GM21619 (cell line): Measurements from ENCODE around the gene SMIM24.
"Not testable (repeated sequence)": the region's sequence is repeated elsewhere in the genome, so short reads cannot be mapped to it uniquely, and the experiment has no call there.

Source experiments
- ATAC-seq: cut with Tn5 transposase; IDR thresholded peaks from one replicate; pipeline ENCODE4 v1.9.1; 2021; ENCODE audit not compliant: unreplicated experiment

Gene SMIM24

GRCh38 chr19:3515891-3516422 is 35.6 kb upstream of the SMIM24 start:
- no peak for ATAC-seq

- no peak for ATAC-seq
Measured at GRCh38 chr19:3514930-3515329, 34.6 kb upstream of the SMIM24 start.

- no peak for ATAC-seq
Measured at GRCh38 chr19:3513229-3514140, 33.2 kb upstream of the SMIM24 start.

- no peak for ATAC-seq
Measured at GRCh38 chr19:3512562-3513228, 32.4 kb upstream of the SMIM24 start.

GRCh38 chr19:3511506-3512251 is 31.4 kb upstream of the SMIM24 start:
- no peak for ATAC-seq

GRCh38 chr19:3510727-3511126 is 30.4 kb upstream of the SMIM24 start:
- no peak for ATAC-seq

- ATAC-seq = no peak
Measured at GRCh38 chr19:3509566-3509989, 29.3 kb upstream of the SMIM24 start.

- no peak for ATAC-seq
Measured at GRCh38 chr19:3508771-3509535, 28.6 kb upstream of the SMIM24 start.

GRCh38 chr19:3508121-3508661 is 27.9 kb upstream of the SMIM24 start:
- ATAC-seq = not testable (repeated sequence)

- no peak for ATAC-seq
Measured at GRCh38 chr19:3507371-3508120, 27.2 kb upstream of the SMIM24 start.

GRCh38 chr19:3506384-3507340 is 26.3 kb upstream of the SMIM24 start:
- peak; percentile 5 for ATAC-seq

GRCh38 chr19:3505598-3506383 is 25.5 kb upstream of the SMIM24 start, which contains the start of gene FZR1:
Gene FZR1, plus strand, starts transcription at chr19:3506311. Its CDS starts 16,679 bp downstream, at chr19:3522990.
- ATAC-seq = peak; percentile 73

- no peak for ATAC-seq
Measured at GRCh38 chr19:3504735-3505134, 24.4 kb upstream of the SMIM24 start.

- no peak for ATAC-seq
Measured at GRCh38 chr19:3503036-3503572, 22.8 kb upstream of the SMIM24 start.

- no peak for ATAC-seq
Measured at GRCh38 chr19:3501780-3502179, 21.5 kb upstream of the SMIM24 start.

- peak; percentile 78 for ATAC-seq
Measured at GRCh38 chr19:3500429-3501101, 20.2 kb upstream of the SMIM24 start, which contains the start of gene DOHH. Gene DOHH, minus strand, starts transcription at chr19:3500674. Its CDS starts 3,860 bp downstream, at chr19:3496814.
